Small intestine (tissue), 7 donors: Measurements from ENCODE around the gene ALDH3B2. TPM values are rescaled to one million over a fixed set of nuclear protein-coding genes. Genes with fewer than 3 reads are reported as not detected.
A peak's percentile ranks its signal among the peaks of the same experiment; 100 is the strongest.
"Not testable (repeated sequence)": the region's sequence is repeated elsewhere in the genome, so short reads cannot be mapped to it uniquely, and the experiment has no call there.

Experiments used
- DNase-seq, 2 donors: peaks; one replicate each; pipeline versions ENCODE4 v3.0.0 to v3.0.0-alpha.2; 2013
- FAIRE-seq: peaks from 2 replicates; lab custom pipeline; 2012; peaks lifted over from hg19 to GRCh38; lab: Jason Lieb, UNC
- H3K27ac ChIP-seq, 3 donors: one replicate each; pipeline ENCODE4 v1.5.1; 2013; ENCODE audit warnings: low read length in 2 of 3, mild to moderate bottlenecking in 2 of 3, control low read depth in 1 of 3, inconsistent platforms in 1 of 3, low read depth in 1 of 3, moderate library complexity in 1 of 3
- H3K27me3 ChIP-seq, 3 donors: one replicate each; pipeline ENCODE4 v1.6.1; 2013; ENCODE audit warnings: low read length in 3 of 3, inconsistent platforms in 1 of 3; ENCODE audit not compliant: control insufficient read depth in 3 of 3, insufficient read depth in 3 of 3
- H3K36me3 ChIP-seq, 3 donors: one replicate each; pipeline ENCODE4 v1.6.1; 2013; ENCODE audit warnings: low read length in 3 of 3, inconsistent platforms in 1 of 3, low read depth in 1 of 3, mild to moderate bottlenecking in 1 of 3, moderate library complexity in 1 of 3; ENCODE audit not compliant: control insufficient read depth in 3 of 3, insufficient read depth in 2 of 3
- H3K4me1 ChIP-seq, 3 donors: one replicate each; pipeline ENCODE4 v1.6.1; 2013; ENCODE audit warnings: low read length in 2 of 3, inconsistent platforms in 1 of 3, low read depth in 1 of 3, mild to moderate bottlenecking in 1 of 3, moderate library complexity in 1 of 3; ENCODE audit not compliant: control insufficient read depth in 3 of 3, insufficient read depth in 2 of 3
- H3K4me3 ChIP-seq, 3 donors: one replicate each; pipeline ENCODE4 v1.5.1; 2013; ENCODE audit warnings: low read length in 3 of 3, control low read depth in 1 of 3, inconsistent platforms in 1 of 3, low read depth in 1 of 3, mild to moderate bottlenecking in 1 of 3, moderate library complexity in 1 of 3
- H3K9me3 ChIP-seq, 2 donors: one replicate each; pipeline ENCODE4 v1.6.1; 2013; ENCODE audit warnings: low read depth in 1 of 2, low read length in 1 of 2; ENCODE audit not compliant: control insufficient read depth in 2 of 2, insufficient read depth in 1 of 2
- WGBS, 3 donors: extraction: QIAGEN DNeasy Blood & Tissue Kit; methylation state at CpG; one replicate each; pipeline ENCODE4 v1.1.7; 2013; 5-methylcytosine and 5-hydroxymethylcytosine counted together
- polyA plus RNA-seq, 4 donors: library from polyadenylated mRNA; stranded (reverse) in 3 of 4; unstranded in 1 of 4; fragments of 200-250 nt in 3 of 4; fragments of 120-200 nt in 1 of 4; gene quantifications; one replicate each; pipeline versions ENCODE4 v1.2.1 to v1.2.3, GENCODE V29; 2013
- donor health status: healthy with polysubstance abuse.
- donor health status: control.
- donor health status: control.
- donor health status: Bipolar disorder and iron deficiency.
- donor health status: healthy.

ALDH3B2 gene
- polyA plus RNA-seq, 4 donors, result 0.03 to 0.12 TPM; not detected in 2

DNA sequence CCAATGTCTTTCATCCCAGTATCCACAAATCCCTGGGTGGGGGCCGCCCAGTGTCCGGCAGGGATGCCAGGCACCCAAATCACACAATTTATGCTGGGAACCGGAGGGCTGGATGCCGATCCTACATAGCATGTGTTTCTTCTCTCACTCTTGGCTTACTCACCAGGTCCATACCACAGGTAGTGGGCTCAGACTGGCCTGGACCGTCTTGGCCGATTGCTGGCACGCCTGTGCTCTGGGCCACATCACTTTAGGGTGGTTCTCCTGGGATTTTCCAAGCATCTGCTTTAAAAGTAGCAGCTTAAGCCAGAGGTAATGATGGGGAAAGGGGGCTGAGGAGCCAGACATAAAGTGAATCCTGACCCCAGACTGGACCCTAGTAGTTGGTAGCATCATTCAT lies 22.6 kb upstream of the ALDH3B2 start:
- no peak for FAIRE-seq
- no peak overlapping the region for H3K4me3 ChIP-seq
- no peaks in the 10 kb centered on the region for H3K36me3 ChIP-seq
- peaks cover 0 to 28% of the 10 kb centered on the region in 2 donors for H3K9me3 ChIP-seq
- DNase-seq, result no peak
- H3K4me1 ChIP-seq, result no peaks in the 10 kb centered on the region
- 86 to 94% (median 89%) methylated on average over 7 of the region's 7 CpGs for WGBS, 3 donors
- H3K27me3 ChIP-seq, result peaks cover 0 to 3% (median 2%) of the 10 kb centered on the region in 3 donors
- no peak overlapping the region for H3K27ac ChIP-seq

DNA sequence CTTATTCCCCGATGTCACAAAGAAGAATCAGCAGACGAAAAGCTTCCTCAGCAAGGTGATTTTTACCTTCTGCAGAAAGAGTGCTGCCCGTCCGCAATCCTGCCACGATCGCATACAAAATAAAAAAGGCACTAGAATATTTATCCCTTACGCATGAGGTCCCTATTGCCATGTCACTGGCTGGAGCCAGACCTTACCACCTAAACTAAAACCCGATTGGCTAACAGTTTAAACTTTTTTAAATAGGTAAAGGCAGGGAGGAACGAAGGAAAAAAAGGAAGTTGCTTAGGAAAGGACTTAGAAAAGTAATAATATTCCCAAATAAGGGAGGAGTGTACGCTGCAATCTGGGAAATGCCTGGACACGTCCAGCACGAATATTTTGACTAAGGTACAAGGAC lies 21.2 kb upstream of the ALDH3B2 start:
- Histone ChIP-seq H3K4me1 (no peaks in the 10 kb centered on the region), H3K4me3 (no peak overlapping the region), H3K27me3 (peaks cover 0 to 3% (median 2%) of the 10 kb centered on the region in 3 donors), H3K36me3 (no peaks in the 10 kb centered on the region), H3K9me3 (peaks cover 0 to 28% of the 10 kb centered on the region in 2 donors), H3K27ac (no peak overlapping the region)
- no peak for DNase-seq
- 82 to 88% (median 87%) methylated on average over 12 of the region's 12 CpGs for WGBS, 3 donors
- no peak for FAIRE-seq

DNA sequence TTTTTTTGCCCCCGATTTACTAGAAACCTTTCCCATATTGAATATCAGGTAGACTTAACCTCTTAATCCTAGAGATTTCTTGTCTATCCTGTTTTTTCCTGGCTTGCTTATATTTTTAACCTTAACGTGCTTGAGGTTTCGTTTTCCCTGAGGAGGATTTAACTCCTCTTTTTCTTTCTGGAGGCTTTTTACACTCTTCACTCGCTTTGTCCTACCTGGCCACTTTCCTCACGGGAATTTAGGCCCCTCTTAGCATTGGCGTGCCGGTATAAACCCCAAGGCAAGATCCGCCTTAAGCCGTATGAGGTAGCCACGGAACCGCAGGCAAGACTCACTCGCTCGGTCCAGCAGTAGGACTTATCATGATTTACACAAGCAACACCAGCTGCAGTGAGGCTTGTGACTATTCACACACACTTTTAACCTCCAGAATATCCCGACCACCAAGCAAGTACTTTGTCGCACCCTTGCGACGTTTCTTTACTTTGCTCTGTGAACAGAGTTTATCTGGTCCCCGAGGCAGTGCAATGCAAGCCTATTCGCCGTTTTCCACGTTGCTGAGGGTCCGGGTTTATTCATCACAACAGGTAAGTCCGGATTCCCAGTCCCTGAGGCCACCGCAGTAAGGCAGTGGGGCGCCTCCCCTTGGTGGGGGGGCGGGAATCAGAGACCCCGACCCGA lies 20.6 kb upstream of the ALDH3B2 start:
- H3K4me1 ChIP-seq, result no peaks in the 10 kb centered on the region
- H3K4me3 ChIP-seq, result no peak overlapping the region
- H3K27ac ChIP-seq, result no peak overlapping the region
- peaks cover 0 to 2% (median 0%) of the 10 kb centered on the region in 3 donors for H3K27me3 ChIP-seq
- FAIRE-seq (no peak), DNase-seq (no peak)
- peaks cover 0 to 28% of the 10 kb centered on the region in 2 donors for H3K9me3 ChIP-seq
- no peaks in the 10 kb centered on the region for H3K36me3 ChIP-seq
- 82 to 89% (median 89%) methylated on average over 28 of the region's 28 CpGs for WGBS, 3 donors

DNA sequence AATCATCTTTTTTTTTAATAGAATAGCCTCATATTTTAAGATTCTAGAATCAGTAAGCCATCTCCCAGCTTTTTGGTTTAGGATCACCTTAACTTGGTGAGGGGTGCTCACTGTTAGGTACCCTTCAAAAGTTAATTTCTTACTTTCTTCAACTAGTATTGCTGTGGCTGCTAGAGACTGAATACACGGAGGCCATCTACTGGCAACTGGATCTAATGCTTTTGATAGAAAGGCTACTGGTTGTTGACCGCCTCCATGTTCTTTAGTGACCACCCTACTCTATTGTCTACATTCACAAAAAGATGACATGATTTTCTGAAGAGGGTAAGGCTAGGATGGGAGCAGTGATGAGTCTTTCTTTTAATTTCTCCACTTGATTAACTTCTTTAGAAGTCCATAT lies 16.7 kb upstream of the ALDH3B2 start:
- DNase-seq (peak in 1 of 2 donors; percentile 10), FAIRE-seq (no peak)
- Histone ChIP-seq H3K9me3 (peaks cover 0 to 12% of the 10 kb centered on the region in 2 donors), H3K4me1 (no peaks in the 10 kb centered on the region), H3K27me3 (peaks cover 0 to 2% (median 0%) of the 10 kb centered on the region in 3 donors), H3K36me3 (no peaks in the 10 kb centered on the region), H3K4me3 (no peak overlapping the region), H3K27ac (no peak overlapping the region)
- 48 to 54% (median 49%) methylated on average over 2 of the region's 2 CpGs for WGBS, 3 donors

DNA sequence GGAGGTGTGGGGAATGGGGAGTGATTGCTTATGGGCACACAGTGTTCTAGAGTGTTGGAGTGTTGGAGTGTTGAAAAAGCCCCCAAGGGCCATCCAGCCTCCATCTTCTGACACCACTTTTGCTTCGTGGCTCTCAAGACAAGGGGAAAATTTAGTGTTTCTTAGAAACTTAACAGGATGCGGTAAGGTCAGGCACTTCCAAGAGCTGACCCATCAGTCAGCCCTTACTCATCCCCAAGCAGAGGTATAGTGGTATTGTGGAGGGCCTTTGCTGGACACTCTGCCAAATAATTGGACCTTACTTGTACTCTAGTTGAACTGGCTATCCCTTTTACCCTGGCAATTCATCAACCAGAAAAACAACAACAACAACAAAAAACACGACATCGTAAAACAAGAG lies 14.8 kb upstream of the ALDH3B2 start:
- no peak for FAIRE-seq
- Histone ChIP-seq H3K36me3 (no peaks in the 10 kb centered on the region), H3K27ac (no peak overlapping the region), H3K4me3 (no peak overlapping the region), H3K4me1 (no peaks in the 10 kb centered on the region), H3K9me3 (peaks cover 0 to 5% of the 10 kb centered on the region in 2 donors), H3K27me3 (peaks cover 0 to 2% (median 0%) of the 10 kb centered on the region in 3 donors)
- 71 to 83% (median 78%) methylated on average over 4 of the region's 4 CpGs for WGBS, 3 donors
- no peak for DNase-seq

DNA sequence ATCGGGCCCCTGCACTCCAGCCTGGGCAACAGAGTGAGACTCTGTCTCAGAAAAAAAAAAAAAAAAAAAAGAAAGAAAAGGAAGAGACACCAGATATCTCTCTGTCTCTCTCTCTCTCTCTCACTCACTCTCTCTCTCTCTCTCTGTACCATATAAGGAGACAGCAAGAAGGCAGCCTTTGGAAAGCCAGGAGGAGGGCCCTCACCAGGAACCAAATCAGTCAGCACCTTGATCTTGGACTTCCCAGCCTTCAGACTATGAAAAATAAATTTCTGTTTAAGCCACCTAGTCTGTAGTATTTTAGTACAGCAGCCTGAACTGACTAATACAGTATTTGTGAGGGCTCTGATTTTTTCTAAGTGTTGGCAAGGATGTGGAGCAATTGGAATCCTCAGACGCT lies 13.6 kb upstream of the ALDH3B2 start:
- peaks cover 0 to 5% of the 10 kb centered on the region in 2 donors for H3K9me3 ChIP-seq
- no peak overlapping the region for H3K27ac ChIP-seq
- 84 to 93% (median 88%) methylated on average over 2 of the region's 2 CpGs for WGBS, 3 donors
- no peak for DNase-seq
- no peak for FAIRE-seq
- no peaks in the 10 kb centered on the region for H3K36me3 ChIP-seq
- H3K27me3 ChIP-seq, result peaks cover 0 to 2% (median 0%) of the 10 kb centered on the region in 3 donors
- H3K4me1 ChIP-seq, result no peaks in the 10 kb centered on the region
- no peak overlapping the region for H3K4me3 ChIP-seq

DNA sequence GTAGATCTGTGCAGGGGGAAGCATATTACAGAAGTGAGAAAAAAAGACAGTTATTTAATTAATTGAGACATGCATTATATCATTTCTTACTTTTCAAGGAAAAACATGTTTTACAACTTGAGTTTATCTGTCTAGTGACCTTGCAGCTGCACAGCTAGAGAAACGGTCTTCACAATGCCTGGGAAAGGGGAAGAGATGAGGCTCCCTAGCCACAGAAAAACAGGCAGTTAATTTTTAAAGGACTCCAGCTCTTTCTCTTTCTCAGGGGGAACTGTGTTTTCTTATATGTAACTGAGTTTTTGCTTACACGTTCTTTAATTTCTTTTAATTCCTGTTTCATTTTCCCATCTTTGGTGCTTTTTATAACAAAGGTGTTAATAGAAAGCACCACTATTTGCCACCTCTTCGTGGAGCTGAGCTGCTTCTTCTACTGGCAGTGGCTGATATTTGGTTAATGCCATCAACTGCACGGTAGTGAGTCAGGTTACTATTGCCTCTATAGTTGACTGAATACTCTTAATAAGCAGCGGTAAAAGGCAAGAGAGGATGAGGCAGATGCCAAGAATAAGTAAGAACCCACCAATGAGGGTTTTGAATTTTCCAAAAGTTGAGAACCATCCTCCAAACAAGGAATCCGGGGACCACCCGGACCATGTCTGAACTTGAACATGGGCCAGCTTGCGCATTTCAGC lies 11.4 kb upstream of the ALDH3B2 start:
- H3K27me3 ChIP-seq, DNase-seq, FAIRE-seq, H3K9me3 ChIP-seq, H3K27ac ChIP-seq, H3K4me1 ChIP-seq, H3K4me3 ChIP-seq, H3K36me3 ChIP-seq: not testable (repeated sequence)
- 43 to 54% (median 52%) methylated on average over 8 of the region's 8 CpGs for WGBS, 3 donors

DNA sequence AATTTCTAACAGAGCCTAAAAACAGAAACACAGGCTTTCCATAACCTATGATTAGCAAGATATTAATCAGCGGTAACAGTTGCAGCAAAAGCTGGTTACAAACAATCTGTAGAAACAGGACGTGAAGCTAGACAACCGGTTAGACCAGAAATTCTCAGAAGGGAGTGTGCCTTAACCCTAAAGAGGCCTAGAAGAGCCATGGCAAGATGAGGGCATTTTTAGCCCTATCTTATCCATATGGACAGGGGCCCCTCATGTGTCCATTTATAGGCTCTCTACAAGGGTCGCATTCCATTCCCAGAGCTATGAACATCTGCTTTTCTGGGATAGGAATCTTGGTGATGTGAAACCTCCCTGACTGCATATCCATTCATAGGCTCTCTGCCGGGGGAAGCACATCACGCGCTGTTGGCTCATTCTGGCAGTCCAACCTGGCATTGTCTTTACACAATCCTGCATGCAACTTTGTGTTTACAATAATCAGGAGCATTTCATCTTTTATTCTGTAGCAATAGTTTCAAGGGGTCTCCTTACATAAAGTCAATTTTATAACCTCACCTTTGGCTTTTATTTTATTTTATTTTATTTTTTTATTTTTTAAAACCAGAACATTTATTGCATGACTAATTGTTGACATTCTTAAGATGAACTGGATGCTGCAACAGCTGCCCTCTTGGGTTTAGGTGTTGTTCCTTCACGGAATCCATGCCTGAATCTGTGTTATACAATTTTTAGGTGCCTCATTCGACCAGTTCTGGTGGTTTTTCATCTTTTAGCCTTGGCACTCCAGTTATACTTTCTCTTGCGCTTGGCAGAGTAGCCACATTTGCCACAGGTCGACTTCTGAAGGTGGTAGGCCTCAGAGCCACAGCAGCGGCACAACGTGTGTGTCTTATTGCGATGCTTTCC lies 8.0 kb upstream of the ALDH3B2 start:
- not testable (repeated sequence) for H3K27me3 ChIP-seq, H3K4me1 ChIP-seq, H3K4me3 ChIP-seq, FAIRE-seq, H3K27ac ChIP-seq, H3K9me3 ChIP-seq, H3K36me3 ChIP-seq
- peak in 1 of 2 donors; percentile 39 for DNase-seq
- 63 to 69% (median 68%) methylated on average over 14 of the region's 14 CpGs for WGBS, 3 donors
